Upper lobe of right lung (tissue), 1 donor: ENCODE measurements around the gene MXRA7. TPM values are rescaled to one million over a fixed set of nuclear protein-coding genes. Genes with fewer than 3 reads are reported as not detected.
A peak's percentile ranks its signal among the peaks of the same experiment; 100 is the strongest.

ENCODE experiments used
- ATAC-seq: fragments of 200-7000 bp; cut with Tn5 transposase; one replicate; pipeline ENCODE4 v1.9.1; 2020; ENCODE audit warnings: mild to moderate bottlenecking, moderate library complexity
- DNase-seq: peaks from one replicate; pipeline ENCODE4 v3.0.0-alpha.2; 2020
- H3K27ac ChIP-seq: fragments of 200-600 bp; one replicate; pipeline ENCODE4 v1.8.0; 2022
- H3K27me3 ChIP-seq: fragments of 200-600 bp; one replicate; pipeline ENCODE4 v1.8.0; 2022; ENCODE audit warnings: mild to moderate bottlenecking
- H3K36me3 ChIP-seq: fragments of 200-600 bp; one replicate; pipeline ENCODE4 v1.8.0; 2022
- H3K4me1 ChIP-seq: fragments of 200-600 bp; one replicate; pipeline ENCODE4 v1.8.0; 2022
- H3K4me3 ChIP-seq: fragments of 200-600 bp; one replicate; pipeline ENCODE4 v1.8.0; 2022; ENCODE audit warnings: mild to moderate bottlenecking
- H3K9me3 ChIP-seq: fragments of 200-600 bp; one replicate; pipeline ENCODE4 v1.8.0; 2022
- intact Hi-C: fragments of 100-400 bp; cut with DNase I; formaldehyde crosslinking; loops from one replicate; pipeline ENCODE4 v1.11.0; 2022
- total RNA-seq: library from RNA; stranded (reverse); fragmentation: NEBNext Ultra II Directional; extraction: Animal tissue kit (Norgen Biotek cat#: 25700); gene quantifications from one replicate; pipeline ENCODE4 v1.2.1, GENCODE V29; 2021
- TF ChIP-seq, protein P1 (sequence below): fragments of 200-600 bp; IDR thresholded peaks from one replicate; pipeline ENCODE4 v1.8.0; 2022; ENCODE audit warnings: antibody characterized with exemption
- donor health status: DM: no; HTN: yes; CAD: no; lungs with severe emphysema.

Gene MXRA7
- total RNA-seq, 1 donor from 2014 or later = 159 TPM

DNA sequence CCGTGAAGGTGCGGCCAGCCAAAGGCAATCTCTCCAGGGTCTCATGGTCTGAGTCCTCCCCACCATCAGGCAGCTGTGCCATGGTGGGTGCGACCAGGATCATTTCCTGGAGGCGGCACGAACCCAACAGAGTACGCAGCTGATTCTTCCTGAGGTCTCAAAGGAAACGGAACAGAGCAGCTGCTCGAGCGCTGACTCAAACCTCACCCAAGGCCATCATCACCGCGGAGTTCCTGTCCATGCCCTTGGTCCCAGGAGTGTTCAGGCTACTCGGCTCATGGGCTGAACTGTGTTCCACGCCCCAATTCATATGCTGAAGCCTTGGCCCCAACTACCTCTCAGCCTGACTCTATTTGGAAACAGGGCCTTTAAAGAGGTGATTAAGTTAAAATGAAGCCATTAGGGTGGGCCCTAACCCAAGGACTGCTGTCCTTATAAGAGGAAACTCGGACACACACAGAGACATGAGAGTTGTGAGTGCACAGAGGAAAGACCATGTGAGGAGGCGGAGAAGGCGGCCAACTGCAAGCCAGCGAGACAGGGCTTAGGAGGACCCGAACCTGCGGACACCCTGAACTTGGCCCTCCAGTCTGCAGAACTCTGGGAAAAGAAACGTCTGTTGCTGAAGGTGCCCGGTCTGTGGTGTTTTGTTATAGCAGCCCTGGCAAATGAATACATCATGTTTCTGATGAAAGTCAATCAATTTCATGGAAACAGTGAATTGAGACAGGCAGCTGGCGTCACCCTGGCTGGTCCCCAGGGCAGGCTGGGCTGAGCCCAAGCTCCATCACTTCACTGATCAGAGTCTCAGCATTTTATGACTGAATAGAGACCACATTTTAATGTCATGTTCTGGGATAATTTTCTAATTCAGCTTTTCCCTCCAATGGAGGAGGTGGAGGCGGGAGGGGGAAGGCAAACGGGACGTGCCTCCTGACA is 13.7 kb downstream of the MXRA7 start:
- ATAC-seq (peak; percentile 42), DNase-seq (no peak)
- Histone ChIP-seq H3K4me3 (no peak overlapping the region), H3K36me3 (no peaks in the 10 kb centered on the region), H3K27me3 (no peaks in the 10 kb centered on the region), H3K27ac (peak overlapping the region; percentile 63), H3K9me3 (no peaks in the 10 kb centered on the region), H3K4me1 (peaks cover 52% of the 10 kb centered on the region)
- intact Hi-C loops = no loop called here
- TF ChIP-seq, protein P1, sequence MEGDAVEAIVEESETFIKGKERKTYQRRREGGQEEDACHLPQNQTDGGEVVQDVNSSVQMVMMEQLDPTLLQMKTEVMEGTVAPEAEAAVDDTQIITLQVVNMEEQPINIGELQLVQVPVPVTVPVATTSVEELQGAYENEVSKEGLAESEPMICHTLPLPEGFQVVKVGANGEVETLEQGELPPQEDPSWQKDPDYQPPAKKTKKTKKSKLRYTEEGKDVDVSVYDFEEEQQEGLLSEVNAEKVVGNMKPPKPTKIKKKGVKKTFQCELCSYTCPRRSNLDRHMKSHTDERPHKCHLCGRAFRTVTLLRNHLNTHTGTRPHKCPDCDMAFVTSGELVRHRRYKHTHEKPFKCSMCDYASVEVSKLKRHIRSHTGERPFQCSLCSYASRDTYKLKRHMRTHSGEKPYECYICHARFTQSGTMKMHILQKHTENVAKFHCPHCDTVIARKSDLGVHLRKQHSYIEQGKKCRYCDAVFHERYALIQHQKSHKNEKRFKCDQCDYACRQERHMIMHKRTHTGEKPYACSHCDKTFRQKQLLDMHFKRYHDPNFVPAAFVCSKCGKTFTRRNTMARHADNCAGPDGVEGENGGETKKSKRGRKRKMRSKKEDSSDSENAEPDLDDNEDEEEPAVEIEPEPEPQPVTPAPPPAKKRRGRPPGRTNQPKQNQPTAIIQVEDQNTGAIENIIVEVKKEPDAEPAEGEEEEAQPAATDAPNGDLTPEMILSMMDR = no peak

DNA sequence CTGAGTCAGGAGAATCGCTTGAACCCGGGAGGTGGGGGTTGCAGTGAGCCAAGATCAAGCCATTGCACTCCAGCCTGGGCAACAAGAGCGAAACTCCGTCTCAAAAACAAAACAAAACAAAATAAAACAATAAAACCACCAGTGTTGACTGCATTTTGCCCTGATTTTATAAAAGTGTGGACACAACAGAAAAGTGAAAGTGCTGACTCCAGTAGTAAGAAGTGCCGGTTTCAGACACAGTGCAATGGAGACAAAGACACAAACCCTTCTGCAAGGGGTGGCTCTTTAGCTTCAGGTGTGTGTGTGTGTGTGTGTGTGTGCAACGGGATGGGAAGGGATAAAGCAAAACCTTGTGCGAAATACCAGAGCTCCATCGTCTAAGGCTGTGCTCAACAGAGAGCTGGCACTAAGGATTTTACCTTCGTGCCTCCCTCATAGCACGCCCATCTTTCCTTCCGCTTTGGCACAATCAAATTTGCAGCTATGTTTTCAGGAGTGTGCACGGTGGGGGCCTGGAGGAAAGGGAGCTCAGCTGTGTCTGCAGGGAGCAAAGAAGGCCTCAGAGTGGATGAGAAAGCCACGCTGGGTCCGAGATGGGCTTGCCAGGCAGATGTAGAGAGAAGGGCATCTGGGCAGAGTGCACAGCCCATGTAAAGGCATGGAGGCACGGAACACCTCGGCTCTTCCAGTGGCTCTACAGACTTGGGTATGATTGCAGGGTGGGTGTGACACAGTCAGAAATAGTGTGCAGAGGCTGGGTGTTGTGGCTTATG is 15.5 kb downstream of the MXRA7 start:
- DNase-seq (no peak), ATAC-seq (no peak)
- Histone ChIP-seq H3K4me3 (no peak overlapping the region), H3K4me1 (peaks cover 54% of the 10 kb centered on the region), H3K9me3 (no peaks in the 10 kb centered on the region), H3K27ac (no peak overlapping the region), H3K36me3 (no peaks in the 10 kb centered on the region), H3K27me3 (no peaks in the 10 kb centered on the region)
- TF ChIP-seq, protein P1 = no peak
- intact Hi-C loops = no loop called here

DNA sequence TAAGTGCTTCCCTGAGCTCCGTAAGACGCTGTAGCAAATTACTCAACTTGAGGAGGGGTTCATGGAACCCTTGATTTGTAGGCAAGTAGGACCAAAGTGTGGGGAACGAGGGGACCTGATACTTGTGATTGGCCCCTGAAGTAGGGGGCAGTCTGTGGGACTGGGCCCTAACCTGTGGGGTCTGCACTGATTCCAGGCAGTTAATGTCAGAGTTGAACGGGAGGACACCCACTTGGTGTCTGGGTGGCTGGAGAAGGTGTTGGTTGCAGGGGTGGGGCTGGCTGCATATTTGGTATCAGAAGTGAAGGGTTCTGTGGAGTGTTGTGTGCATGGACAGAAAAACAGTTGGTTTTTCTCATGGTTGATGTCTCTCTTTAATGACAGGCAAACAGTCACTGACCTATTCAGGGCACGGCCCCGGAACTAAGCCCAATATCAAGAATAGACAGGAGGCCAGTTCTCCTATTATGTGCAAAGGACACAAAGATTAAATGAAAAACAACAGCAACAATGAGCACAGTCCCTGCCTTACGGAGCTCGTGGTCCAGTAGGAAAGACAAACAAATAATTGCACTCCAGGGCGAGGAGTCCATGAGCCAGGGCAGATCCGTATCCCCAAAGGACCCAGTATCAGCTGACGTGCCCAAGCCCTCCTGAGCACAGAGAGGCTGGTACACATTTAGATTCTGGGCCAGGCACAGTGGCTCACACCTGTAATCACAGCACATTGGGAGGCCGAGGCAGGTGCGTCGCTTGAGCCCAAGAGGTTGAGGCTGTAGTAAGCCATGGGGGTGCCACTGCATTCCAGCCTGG is 19.2 kb downstream of the MXRA7 start:
- no peak for ATAC-seq
- H3K4me1 ChIP-seq = peaks cover 47% of the 10 kb centered on the region
- intact Hi-C loops = no loop called here
- no peaks in the 10 kb centered on the region for H3K9me3 ChIP-seq
- no peak for DNase-seq
- H3K27ac ChIP-seq = no peak overlapping the region
- H3K4me3 ChIP-seq = no peak overlapping the region
- TF ChIP-seq, protein P1 = no peak
- no peaks in the 10 kb centered on the region for H3K27me3 ChIP-seq
- H3K36me3 ChIP-seq = no peaks in the 10 kb centered on the region

DNA sequence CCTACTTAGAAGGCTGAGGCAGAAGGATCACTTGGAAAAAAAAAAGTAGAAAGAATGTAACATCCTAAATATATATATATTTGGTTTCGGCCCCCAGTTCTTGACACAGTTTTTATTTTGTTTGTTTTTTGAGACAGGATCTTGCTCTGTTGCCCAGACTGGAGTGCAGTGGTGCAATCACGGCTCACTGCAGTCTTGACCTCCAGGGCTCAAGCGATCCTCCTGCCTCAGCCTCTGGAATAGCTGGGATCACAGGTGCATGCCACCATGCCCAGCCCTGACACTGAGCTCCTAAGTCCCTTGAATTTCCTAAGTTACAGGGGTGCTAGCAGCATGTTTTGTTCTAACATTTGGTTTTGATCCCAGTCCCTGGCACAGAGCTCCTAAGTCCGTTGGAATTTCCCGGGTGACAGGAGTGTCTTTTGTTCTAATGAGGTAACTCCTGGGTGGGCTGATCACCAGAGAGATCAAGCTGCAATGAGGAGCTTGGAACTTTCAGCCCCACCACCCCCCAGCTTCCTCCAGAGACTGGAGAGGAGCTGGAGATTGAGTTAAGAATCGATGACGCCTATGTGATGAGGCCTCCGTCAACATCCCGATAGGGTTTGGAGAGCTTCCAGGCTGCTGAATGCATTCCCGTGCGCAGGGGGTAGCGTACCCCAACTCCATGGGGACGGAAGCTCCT is 20.0 kb downstream of the MXRA7 start:
- Histone ChIP-seq H3K27ac (no peak overlapping the region), H3K27me3 (no peaks in the 10 kb centered on the region), H3K36me3 (no peaks in the 10 kb centered on the region), H3K9me3 (no peaks in the 10 kb centered on the region), H3K4me1 (peaks cover 39% of the 10 kb centered on the region), H3K4me3 (no peak overlapping the region)
- DNase-seq = no peak
- intact Hi-C loops = no loop called here
- ATAC-seq = no peak
- TF ChIP-seq, protein P1 = no peak

DNA sequence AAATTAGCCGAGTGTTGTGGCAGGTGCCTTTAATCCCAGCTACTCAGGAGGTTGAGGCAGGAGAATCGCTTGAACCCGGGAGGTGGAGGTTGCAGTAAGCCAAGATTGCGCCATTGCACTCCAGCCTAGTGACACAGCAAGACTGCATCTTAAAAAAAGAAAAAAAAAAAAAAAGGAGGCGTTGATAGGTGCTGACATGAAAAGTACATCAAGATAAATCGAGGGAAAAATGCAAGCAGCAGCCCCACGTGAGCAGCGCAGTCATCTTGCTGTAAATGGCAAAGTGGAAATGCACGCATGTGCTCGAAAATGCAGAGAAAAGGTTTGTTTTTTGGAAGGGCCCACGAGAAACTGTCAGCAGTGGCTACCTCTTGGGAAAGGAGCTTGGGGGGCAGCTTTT is 20.9 kb downstream of the MXRA7 start:
- no peak for DNase-seq
- no peak overlapping the region for H3K4me3 ChIP-seq
- peaks cover 35% of the 10 kb centered on the region for H3K4me1 ChIP-seq
- no peaks in the 10 kb centered on the region for H3K27me3 ChIP-seq
- intact Hi-C loops = no loop called here
- no peak for ATAC-seq
- H3K9me3 ChIP-seq = no peaks in the 10 kb centered on the region
- H3K36me3 ChIP-seq = no peaks in the 10 kb centered on the region
- peak overlapping the region; percentile 79 for H3K27ac ChIP-seq
- TF ChIP-seq, protein P1 = no peak
